Thoracic aorta (tissue), 2 donors: ENCODE data around the gene RINT1. TPM values are rescaled to one million over a fixed set of nuclear protein-coding genes. Genes with fewer than 3 reads are reported as not detected.

ENCODE experiments used
- ATAC-seq: fragments of 150-250 bp; one replicate; pipeline ENCODE4 v1.8.0; 2017; ENCODE audit warnings: low read depth; ENCODE audit not compliant: insufficient number of reproducible peaks, low FRiP score
- DNase-seq: peaks from one replicate; pipeline ENCODE4 v3.0.0-alpha.2; 2020; ENCODE audit warnings: low spot score
- H3K27ac ChIP-seq, 2 donors: fragments of 200-600 bp; sonication (generic); 1 replicate in 1 of 2; 2 replicates in 1 of 2; pipeline ENCODE4 v1.5.1; 2016; ENCODE audit warnings: mild to moderate bottlenecking in 2 of 2, moderate library complexity in 2 of 2
- H3K27me3 ChIP-seq: fragments of 200-600 bp; sonication (generic); replicated peaks from 2 replicates; pipeline ENCODE4 v1.6.0; 2016; ENCODE audit warnings: mild to moderate bottlenecking; ENCODE audit not compliant: insufficient read depth
- H3K36me3 ChIP-seq: fragments of 200-600 bp; sonication (generic); one replicate; pipeline ENCODE4 v1.5.1; 2016
- H3K4me1 ChIP-seq, 2 donors: fragments of 200-600 bp; sonication (generic); 1 replicate in 1 of 2; 2 replicates in 1 of 2; pipeline versions ENCODE4 v1.5.1 to v1.6.0; 2016; ENCODE audit warnings: low read depth in 2 of 2, mild to moderate bottlenecking in 1 of 2; ENCODE audit not compliant: control insufficient read depth in 1 of 2
- H3K4me3 ChIP-seq: fragments of 200-600 bp; sonication (generic); 2 replicates; pipeline ENCODE4 v1.5.1; 2016; ENCODE audit warnings: mild to moderate bottlenecking
- H3K9me3 ChIP-seq: fragments of 200-600 bp; sonication (generic); 2 replicates; pipeline ENCODE4 v1.5.1; 2016
- total RNA-seq, 2 donors: library from RNA; depleted of rRNA; stranded (reverse); fragments of >200 nt; gene quantifications; one replicate each; pipeline versions ENCODE4 v1.1.0 to v1.2.3, GENCODE V29; 2016
- TF ChIP-seq, protein P1 (sequence below): fragments of 200-600 bp; sonication (generic); IDR thresholded peaks from one replicate; pipeline ENCODE4 v1.5.1; 2019; ENCODE audit warnings: antibody characterized with exemption

The RINT1 gene
- 10 to 100 TPM; 20.2 to 25.2 TPM for total RNA-seq

DNA sequence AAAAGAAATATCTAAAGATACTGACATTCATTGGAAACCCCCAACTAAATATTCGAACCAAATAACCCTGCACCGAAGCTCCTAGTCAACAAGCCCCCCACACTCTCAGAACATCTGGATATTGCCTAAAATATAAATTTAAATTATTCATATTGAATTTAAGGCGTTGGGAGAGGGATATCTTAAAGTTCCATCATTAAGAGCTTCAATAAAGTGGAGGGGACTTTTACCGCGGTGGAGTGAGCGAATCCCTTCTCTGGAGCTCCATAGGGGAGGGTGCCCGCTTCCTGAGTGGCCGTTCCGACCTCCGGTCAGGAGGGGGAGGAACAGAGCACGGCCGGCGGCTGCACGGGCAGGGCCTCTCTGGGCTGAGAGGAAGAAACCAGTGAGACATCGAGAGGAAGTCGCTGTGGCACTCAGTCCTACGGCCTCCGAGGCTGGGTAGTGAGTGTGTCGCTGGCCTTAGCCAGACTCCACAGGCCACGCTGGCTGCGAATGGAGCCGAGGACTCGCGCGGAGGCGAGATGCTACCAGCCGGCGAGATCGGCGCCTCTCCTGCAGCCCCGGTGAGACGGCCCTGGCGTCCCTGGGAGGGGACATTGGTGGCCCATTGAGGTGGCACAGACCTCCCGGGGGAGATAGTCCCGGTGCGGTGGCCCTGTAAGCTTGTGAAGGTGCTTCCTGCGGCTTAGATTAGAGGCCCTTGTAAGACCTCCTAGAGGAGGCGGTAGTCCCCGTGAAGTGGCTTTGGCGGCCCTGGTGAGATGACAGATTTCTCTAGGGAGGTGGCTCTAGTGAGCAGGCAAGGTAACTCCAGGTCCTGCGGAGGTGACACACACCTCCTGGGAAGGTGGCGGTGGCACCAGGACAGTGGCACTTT lies at the start of gene RINT1:
Gene RINT1 (plus strand): TSS at position 410 of the 880 bp plus-strand sequence. CDS start 115 bp downstream, at position 525.
- Histone ChIP-seq H3K27me3 (no peaks in the 10 kb centered on the region), H3K36me3 (peaks cover 6% of the 10 kb centered on the region), H3K4me1 (peaks cover 8 to 23% of the 10 kb centered on the region in 2 donors), H3K27ac (peak within 1 kb of the TSS; percentile 68 to 70), H3K4me3 (peak within 1 kb of the TSS; percentile 92), H3K9me3 (no peaks in the 10 kb centered on the region)
- TF ChIP-seq, protein P1, sequence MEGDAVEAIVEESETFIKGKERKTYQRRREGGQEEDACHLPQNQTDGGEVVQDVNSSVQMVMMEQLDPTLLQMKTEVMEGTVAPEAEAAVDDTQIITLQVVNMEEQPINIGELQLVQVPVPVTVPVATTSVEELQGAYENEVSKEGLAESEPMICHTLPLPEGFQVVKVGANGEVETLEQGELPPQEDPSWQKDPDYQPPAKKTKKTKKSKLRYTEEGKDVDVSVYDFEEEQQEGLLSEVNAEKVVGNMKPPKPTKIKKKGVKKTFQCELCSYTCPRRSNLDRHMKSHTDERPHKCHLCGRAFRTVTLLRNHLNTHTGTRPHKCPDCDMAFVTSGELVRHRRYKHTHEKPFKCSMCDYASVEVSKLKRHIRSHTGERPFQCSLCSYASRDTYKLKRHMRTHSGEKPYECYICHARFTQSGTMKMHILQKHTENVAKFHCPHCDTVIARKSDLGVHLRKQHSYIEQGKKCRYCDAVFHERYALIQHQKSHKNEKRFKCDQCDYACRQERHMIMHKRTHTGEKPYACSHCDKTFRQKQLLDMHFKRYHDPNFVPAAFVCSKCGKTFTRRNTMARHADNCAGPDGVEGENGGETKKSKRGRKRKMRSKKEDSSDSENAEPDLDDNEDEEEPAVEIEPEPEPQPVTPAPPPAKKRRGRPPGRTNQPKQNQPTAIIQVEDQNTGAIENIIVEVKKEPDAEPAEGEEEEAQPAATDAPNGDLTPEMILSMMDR, result peak; percentile 45
- DNase-seq (peak; percentile 63), ATAC-seq (peak; percentile 90)

DNA sequence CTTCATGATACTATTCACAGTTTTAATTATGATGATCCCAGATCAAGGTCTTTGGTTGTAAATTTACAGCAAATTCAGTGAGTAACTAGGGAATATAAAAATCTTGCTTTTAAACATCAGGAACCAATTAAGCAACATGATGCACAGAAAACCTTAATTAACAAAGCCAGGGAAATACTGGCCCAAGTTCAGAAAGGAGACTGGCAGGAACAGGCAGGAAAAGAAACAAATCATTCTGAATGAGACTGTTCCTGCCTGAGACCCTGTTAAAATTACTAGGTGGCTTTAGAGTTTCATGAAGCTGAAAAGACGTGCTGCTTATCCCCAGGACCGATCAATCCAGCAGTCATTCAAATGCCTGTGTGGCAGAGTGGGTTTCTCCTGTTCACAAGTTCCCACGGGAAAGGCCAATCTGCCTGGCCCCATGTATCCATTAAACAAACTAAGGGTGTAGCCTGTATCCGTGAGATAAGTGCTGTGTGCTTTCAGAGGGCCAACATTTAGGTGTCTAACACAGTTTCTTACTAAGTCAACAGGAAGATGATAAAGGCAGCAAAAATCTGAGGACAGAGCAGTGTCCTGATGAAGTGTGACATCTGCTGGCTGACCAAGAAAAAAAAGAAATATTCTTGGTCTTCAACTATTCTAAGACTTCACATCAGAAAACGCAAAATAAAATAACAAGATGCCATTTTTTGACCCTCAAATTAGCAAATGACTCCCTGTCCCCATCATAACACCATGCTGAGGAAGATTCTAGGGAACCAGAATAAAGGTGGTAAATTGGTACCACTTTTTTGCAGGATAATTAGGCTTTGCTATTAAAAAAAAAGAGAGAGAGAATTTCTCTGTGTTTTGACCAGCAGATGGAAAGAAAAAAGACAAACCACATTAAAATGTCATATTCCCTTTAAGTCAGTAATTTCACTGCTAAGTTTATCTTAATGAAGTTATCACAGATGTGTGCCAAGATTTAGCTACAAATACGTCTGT lies 44.1 kb upstream of the RINT1 start:
- ATAC-seq (no peak), DNase-seq (no peak)
- TF ChIP-seq, protein P1, result no peak
- Histone ChIP-seq H3K4me3 (no peak overlapping the region), H3K36me3 (peaks cover 3% of the 10 kb centered on the region), H3K27me3 (no peaks in the 10 kb centered on the region), H3K27ac (no peak overlapping the region), H3K9me3 (no peaks in the 10 kb centered on the region), H3K4me1 (peaks cover 0 to 3% of the 10 kb centered on the region in 2 donors)

DNA sequence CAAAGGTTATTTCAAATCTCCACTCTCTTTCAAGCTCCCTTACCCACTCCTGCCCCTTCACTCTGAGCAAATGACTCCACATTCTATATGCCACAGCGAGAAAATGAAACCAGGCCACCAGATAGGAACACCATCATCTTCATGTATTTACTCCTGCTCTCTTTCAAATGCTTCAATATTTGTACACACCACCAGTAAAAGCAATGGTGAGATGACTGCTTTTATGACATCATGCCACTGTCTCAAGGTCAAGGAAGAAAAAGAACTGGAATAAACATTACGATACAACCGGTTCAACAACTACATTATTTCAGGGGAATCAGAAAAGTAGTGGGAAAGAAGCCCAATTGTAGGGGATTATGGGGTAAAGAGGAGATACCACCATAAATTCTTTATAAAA lies 42.6 kb upstream of the RINT1 start:
- H3K9me3 ChIP-seq, result no peaks in the 10 kb centered on the region
- H3K4me3 ChIP-seq, result no peak overlapping the region
- ATAC-seq, result no peak
- H3K36me3 ChIP-seq, result peaks cover 3% of the 10 kb centered on the region
- H3K27me3 ChIP-seq, result no peaks in the 10 kb centered on the region
- peaks cover 6 to 10% of the 10 kb centered on the region in 2 donors for H3K4me1 ChIP-seq
- no peak overlapping the region for H3K27ac ChIP-seq
- DNase-seq, result no peak
- TF ChIP-seq, protein P1, result no peak

DNA sequence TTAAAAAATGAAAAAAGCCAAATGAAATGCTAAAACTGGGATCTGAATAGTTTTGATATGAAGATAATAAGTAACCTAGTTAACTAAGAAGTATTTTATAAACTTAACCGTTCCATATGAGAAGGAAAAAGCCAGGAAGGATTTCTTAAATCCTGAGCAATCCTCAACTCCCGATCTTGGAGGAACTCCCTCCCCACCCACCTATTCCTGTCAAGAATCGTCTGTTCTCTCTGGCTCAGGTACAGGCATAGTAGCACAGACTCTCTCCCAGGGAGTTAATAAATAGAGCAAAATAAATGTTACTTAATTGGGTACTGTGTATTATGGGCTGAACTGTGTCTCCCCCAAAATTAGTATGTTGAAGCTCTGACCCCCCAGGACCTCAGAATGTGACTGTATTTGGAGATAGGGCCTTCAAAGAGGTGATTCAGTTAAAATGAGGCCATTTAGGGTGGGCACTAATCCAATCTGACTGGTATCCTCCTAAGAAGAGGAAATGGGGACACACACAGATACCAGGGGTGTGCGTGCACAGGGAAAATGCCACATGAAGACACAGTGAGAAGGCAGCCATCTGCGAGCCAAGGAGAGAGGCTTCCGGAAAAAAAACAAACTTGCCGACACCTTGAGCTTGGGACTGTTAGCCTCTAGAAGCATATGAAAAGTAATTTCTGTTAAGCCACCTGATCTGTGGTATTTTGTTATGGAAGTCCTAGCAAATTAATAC lies 38.6 kb upstream of the RINT1 start:
- H3K4me1 ChIP-seq, result peaks cover 8 to 27% of the 10 kb centered on the region in 2 donors
- no peaks in the 10 kb centered on the region for H3K36me3 ChIP-seq
- no peaks in the 10 kb centered on the region for H3K27me3 ChIP-seq
- H3K4me3 ChIP-seq, result peak overlapping the region; percentile 60
- TF ChIP-seq, protein P1, result no peak
- H3K9me3 ChIP-seq, result no peaks in the 10 kb centered on the region
- peak overlapping the region in 1 of 2 donors; percentile 14 for H3K27ac ChIP-seq
- DNase-seq, result no peak
- no peak for ATAC-seq
